Mucosa of stomach (tissue), 1 donor: ENCODE measurements around the gene ESRRA.
A peak's percentile ranks its signal among the peaks of the same experiment; 100 is the strongest.

ENCODE experiments used
- H3K27me3 ChIP-seq: one replicate; pipeline ENCODE4 v1.7.0; 2013; ENCODE audit warnings: mild to moderate bottlenecking, low read length; ENCODE audit not compliant: control insufficient read depth, insufficient read depth
- H3K36me3 ChIP-seq: one replicate; pipeline ENCODE4 v1.7.0; 2013; ENCODE audit warnings: low read length; ENCODE audit not compliant: control insufficient read depth, insufficient read depth
- H3K4me1 ChIP-seq: one replicate; pipeline ENCODE4 v1.7.0; 2013; ENCODE audit warnings: mild to moderate bottlenecking, low read length; ENCODE audit not compliant: control insufficient read depth, insufficient read depth
- H3K4me3 ChIP-seq: one replicate; pipeline ENCODE4 v1.7.0; 2013; ENCODE audit warnings: low read length
- H3K9ac ChIP-seq: one replicate; pipeline ENCODE4 v1.7.0; 2013; ENCODE audit warnings: mild to moderate bottlenecking, low read length, moderate library complexity
- H3K9me3 ChIP-seq: one replicate; pipeline ENCODE4 v1.7.0; 2013; ENCODE audit warnings: mild to moderate bottlenecking, low read length, moderate library complexity; ENCODE audit not compliant: control insufficient read depth
- donor health status: Pancreatic carcinoma.

ESRRA gene

DNA sequence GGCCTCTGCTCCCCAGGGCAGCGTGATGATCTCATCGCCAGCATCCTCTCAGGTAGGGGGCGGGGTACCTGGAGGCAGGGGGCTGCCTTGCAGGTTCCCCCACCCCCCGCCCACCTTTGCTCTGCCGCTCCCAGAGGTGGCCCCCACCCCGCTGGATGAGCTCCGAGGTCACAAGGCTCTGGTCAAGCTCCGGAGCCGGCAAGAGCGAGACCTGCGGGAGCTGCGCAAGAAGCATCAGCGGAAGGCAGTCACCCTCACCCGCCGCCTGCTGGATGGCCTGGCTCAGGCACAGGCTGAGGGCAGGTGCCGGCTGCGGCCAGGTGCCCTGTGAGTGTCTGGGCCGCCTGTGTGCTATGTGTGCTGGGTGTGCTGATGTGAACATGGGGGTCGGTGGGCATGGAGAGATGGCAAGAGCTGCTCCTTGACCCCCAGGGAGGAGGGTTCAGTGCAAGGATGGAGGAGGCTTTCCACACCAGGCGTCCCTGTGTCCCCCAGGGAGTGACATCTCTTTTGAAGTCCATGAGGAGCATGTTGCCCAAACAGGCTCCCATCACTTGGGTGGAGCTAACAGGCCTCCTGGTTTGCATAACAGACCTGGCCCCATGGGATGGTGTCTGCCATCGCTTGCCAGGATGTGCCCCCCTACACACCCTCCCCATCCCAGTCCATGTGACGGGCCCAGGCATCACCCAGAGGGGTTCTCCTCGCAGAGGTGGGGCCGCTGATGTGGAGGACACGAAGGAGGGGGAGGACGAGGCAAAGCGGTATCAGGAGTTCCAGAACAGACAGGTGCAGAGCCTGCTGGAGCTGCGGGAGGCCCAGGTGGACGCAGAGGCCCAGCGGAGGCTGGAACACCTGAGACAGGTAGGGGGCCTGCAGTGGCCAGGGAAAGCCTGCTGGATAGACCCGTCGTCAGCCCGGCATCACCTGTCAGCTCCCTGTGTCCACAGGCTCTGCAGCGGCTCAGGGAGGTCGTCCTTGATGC lies 39.9 kb upstream of the ESRRA start:
- H3K4me1 ChIP-seq: peaks cover 22% of the 10 kb centered on the region
- H3K36me3 ChIP-seq: peaks cover 12% of the 10 kb centered on the region
- H3K9me3 ChIP-seq: no peaks in the 10 kb centered on the region
- H3K27me3 ChIP-seq: no peaks in the 10 kb centered on the region
- H3K9ac ChIP-seq: no peak overlapping the region
- H3K4me3 ChIP-seq: no peak overlapping the region

DNA sequence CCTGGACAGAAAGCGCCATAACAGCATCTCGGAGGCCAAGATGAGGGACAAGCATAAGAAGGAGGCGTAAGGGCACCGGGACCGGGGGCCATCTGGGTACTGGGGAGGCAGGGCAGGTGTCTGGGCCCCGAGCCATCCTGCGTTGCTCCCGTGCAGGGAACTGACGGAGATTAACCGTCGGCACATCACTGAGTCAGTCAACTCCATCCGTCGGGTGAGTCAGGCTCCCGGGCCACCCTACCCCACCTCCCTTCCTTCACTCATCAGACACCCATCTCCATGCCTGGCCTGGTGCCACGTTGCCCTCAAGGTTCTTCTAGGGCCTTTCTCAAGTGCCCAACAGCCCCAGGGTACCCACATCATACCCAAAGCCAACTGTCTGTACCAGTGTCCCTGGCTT lies 39.0 kb upstream of the ESRRA start:
- H3K4me1 ChIP-seq: peaks cover 22% of the 10 kb centered on the region
- no peaks in the 10 kb centered on the region for H3K9me3 ChIP-seq
- no peaks in the 10 kb centered on the region for H3K27me3 ChIP-seq
- peaks cover 12% of the 10 kb centered on the region for H3K36me3 ChIP-seq
- no peak overlapping the region for H3K4me3 ChIP-seq
- no peak overlapping the region for H3K9ac ChIP-seq

DNA sequence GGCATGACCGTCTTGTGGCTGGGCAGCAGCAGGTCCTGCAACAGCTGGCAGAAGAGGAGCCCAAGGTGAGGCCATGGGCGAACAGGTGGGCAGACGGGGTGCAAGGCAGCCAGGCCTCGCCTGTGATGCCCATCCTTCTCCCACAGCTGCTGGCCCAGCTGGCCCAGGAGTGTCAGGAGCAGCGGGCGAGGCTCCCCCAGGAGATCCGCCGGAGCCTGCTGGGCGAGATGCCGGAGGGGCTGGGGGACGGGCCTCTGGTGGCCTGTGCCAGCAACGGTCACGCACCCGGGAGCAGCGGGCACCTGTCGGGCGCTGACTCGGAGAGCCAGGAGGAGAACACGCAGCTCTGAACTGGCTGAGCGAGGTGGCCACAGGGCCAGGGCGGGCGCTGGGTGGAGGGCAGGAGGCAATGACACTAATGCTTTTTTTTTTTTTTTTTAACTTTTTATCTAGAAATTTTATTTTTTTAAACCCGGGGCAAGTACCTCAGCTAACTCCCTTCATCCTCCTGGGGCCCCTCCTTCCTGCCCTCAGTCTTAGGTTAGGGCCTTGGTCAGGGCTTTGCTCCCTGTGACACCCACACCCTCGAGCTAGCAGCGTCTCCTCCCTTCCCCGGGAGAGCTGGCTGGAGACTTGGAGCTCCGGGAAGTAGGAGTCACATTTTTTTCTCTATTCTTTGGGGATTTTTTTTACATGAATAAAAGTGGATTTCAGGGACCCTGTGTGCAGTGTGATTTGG lies 37.9 kb upstream of the ESRRA start:
- peaks cover 32% of the 10 kb centered on the region for H3K4me1 ChIP-seq
- peak overlapping the region; percentile 83 for H3K9ac ChIP-seq
- no peaks in the 10 kb centered on the region for H3K27me3 ChIP-seq
- H3K9me3 ChIP-seq: no peaks in the 10 kb centered on the region
- peaks cover 12% of the 10 kb centered on the region for H3K36me3 ChIP-seq
- no peak overlapping the region for H3K4me3 ChIP-seq

DNA sequence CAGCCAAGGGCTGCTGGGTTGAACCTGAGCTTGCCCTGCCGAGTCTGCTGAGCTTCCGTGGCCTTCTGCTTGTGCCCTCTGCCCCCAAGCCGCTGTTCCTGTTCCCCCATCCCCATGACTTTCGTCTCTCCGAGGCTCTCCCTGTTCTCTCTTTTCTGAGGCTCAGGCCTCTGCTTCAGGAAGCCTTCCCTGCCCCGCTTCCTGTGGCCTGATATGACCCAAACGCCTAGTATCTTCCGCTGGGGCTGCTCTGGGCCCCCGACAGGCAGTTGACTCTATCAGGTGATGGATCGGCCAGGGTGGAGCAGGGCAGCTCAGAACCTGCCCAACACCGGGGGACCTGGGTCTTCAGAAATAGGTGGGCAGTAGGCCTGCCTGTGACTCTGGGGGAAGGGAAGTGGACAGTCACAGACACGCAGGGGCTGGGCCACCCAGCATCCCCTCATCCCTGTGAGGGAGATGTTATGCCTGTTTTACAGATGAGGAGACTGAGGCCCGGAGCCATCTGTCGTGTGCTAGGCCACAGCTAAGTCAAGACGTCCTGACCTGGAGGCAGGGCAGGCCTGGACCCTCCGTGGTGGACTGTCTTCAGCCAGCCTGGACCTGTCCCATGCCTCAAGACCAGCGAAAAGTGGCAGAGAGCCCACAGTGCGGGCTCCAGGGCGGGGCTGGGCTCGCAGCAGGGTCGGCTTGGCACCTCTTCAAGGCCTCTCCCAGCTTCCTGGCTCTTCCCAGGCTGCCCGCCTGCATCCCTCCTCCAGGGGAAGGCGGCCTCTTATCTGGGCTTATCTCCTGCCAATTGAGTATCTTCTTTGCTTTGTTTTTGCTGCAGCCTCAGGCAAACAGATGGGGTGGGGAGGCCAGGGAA lies 37.1 kb upstream of the ESRRA start:
- Histone ChIP-seq H3K36me3 (peaks cover 6% of the 10 kb centered on the region), H3K4me3 (no peak overlapping the region), H3K9me3 (no peaks in the 10 kb centered on the region), H3K9ac (peak overlapping the region; percentile 83), H3K4me1 (peaks cover 37% of the 10 kb centered on the region), H3K27me3 (no peaks in the 10 kb centered on the region)

DNA sequence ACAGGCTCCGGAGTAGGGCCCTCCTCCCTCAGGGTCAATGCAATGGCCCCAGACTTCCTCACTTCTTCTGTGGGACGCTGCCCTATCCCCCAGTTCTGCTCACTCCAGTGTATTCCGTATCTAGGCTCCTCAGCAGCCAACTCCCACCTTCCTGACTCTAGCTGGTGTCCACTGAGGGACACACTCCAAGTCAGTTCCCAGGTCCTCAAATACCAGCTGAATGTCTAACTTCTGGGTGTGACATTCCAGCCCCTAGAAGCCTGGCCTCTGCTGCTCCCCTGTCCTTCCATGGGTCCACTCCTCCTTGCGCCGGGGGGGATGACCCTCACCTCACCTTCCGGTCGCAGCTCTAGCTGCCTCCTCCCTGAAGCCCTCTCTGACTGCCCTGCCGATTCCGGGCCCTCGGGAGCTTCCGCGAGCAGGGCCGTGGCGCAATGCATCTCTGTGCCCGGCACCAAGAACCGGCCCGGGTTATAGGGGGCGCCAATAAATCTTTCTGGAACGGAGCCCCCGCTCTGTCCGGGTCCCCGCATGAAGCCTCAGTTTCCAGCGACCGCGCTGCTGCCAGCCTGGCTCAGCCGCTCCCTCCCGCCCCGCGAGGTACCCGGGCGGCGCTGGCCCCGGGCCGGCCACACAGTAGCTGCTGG lies 36.3 kb upstream of the ESRRA start:
- H3K9ac ChIP-seq: peak overlapping the region; percentile 83
- no peaks in the 10 kb centered on the region for H3K27me3 ChIP-seq
- peak overlapping the region; percentile 83 for H3K4me3 ChIP-seq
- H3K36me3 ChIP-seq: no peaks in the 10 kb centered on the region
- H3K9me3 ChIP-seq: no peaks in the 10 kb centered on the region
- H3K4me1 ChIP-seq: peaks cover 43% of the 10 kb centered on the region

DNA sequence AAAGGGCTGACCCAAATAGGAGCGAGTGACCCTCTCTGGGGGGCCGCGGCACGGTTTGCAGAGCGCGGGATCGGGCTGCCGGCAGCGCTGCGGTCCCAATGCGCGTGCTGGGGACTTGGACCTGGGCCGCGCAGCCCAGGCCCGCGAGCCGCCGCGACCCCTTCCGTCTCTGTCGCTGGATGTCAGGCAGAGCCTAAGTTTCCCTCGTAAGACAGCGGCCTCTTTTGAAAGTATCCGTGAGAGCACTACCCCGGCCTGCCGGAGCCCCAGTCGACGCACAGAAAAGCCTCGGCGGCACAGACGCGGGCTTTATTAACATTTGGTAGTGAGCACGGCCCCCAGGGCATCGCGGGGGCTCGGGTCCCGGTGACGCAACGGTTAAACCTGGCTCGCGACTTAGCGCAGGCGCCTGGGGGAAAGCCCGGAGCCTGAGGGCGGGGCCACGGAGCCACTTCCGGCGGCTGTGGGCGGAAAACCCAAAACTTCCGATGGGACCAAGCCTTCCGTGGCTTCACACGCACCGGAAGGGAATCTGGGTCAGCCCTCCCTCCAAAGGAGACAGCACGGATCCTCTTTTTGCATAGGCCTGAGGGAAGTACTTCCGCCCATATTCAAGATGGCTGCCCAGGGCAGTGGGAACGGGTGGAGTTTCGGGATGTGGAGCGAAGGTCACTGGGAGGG lies 35.6 kb upstream of the ESRRA start:
- Histone ChIP-seq H3K9me3 (no peaks in the 10 kb centered on the region), H3K4me1 (peaks cover 49% of the 10 kb centered on the region), H3K4me3 (peak overlapping the region; percentile 83), H3K9ac (peak overlapping the region; percentile 84), H3K36me3 (no peaks in the 10 kb centered on the region), H3K27me3 (no peaks in the 10 kb centered on the region)

DNA sequence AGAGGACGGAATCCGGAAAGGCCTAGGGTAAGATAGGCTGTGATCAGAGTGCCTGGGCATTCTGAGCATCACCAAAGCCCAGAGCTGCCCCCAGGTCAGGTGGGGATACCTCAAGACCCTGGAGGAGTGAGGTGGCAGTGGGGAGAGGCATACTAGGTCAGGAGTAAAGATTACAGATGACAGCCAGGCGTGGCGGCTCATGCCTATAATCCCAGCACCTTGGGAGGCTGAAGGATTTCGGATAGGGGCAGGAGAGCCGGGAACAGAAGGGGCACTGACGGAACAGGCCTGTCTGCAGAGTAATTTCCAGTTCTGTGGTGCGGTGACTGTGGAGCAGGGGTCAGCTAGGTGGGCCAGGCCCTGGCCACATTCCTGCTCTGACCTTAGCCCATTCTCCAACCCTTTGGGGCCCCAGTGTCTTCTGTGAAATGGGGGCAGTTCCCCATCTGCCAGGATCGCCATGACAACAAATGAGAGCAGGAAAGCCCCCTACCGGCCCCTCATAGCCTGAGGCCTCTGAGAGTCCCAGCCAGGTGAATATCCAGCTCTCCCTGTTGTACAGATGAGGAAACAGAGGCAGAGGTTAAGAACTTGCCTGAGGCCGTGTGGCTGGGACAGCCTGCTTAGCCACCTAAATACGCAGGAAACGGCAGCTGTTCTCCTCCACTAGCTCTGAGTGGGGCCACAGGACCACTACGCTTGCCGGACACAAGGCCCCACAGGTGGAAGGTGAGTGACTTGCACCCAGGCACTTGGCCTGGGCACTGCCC lies 30.1 kb upstream of the ESRRA start:
- no peaks in the 10 kb centered on the region for H3K27me3 ChIP-seq
- H3K9me3 ChIP-seq: no peaks in the 10 kb centered on the region
- H3K4me3 ChIP-seq: no peak overlapping the region
- H3K9ac ChIP-seq: no peak overlapping the region
- H3K36me3 ChIP-seq: peaks cover 7% of the 10 kb centered on the region
- peaks cover 53% of the 10 kb centered on the region for H3K4me1 ChIP-seq

DNA sequence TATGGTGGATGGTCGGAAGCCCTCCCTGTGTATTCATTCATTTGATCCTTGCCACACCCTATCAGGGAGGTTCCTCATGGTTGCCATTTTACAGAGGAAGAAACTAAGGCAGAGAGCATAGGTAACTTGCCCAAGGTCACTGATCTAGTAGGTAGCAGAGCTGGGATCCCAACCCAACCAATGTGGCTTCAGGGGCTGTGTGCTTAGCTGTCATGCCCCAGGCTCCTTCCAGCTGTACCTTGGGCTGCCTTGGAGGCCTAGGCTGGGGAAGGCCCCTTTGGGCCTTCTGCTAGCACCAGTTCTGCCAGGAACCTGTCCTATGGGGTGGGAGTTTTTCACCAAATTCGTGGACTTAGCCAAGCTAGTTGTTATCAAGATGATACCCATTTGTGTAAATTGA lies 29.5 kb upstream of the ESRRA start:
- peaks cover 53% of the 10 kb centered on the region for H3K4me1 ChIP-seq
- H3K9me3 ChIP-seq: no peaks in the 10 kb centered on the region
- no peak overlapping the region for H3K9ac ChIP-seq
- peaks cover 7% of the 10 kb centered on the region for H3K36me3 ChIP-seq
- no peaks in the 10 kb centered on the region for H3K27me3 ChIP-seq
- H3K4me3 ChIP-seq: no peak overlapping the region

DNA sequence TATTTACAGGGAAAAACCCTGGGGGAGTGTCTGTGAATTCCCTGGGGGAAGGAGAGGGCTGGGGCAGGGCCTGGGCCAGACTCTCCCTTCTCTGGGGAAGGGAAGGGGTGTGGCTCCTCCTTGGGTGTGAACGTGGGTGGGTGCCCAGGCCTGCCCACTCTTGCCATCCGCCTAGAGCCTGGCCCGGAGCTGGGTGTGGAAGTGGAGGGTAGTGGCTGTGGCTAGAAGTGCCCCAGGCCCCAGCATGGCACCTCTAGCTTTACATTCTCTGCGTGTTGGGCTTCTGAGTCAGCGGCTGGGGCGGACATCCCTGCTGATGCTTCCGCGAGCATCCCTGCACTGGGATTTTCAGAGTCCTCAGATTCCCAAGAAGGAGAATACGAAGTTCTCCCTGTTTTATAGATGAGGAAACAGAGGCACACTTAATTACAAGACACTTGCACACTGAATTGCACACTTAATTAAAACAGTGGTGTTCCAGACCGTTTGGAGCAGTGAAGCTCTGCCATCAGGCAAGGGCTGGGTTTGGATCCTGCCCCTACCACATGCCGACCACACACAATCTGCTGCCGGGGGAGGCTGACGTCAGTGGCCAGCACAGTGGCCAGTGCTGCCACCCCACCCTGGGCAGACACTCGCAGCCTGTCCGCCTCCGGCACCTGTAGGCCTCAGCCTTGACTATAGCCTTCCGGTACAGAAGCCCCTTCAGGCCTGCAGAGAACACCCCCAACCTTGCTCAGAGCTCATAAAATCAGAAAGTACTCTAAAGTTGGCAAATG lies 28.5 kb upstream of the ESRRA start:
- Histone ChIP-seq H3K9me3 (no peaks in the 10 kb centered on the region), H3K27me3 (no peaks in the 10 kb centered on the region), H3K4me1 (peaks cover 49% of the 10 kb centered on the region), H3K4me3 (no peak overlapping the region), H3K9ac (no peak overlapping the region), H3K36me3 (peaks cover 7% of the 10 kb centered on the region)

DNA sequence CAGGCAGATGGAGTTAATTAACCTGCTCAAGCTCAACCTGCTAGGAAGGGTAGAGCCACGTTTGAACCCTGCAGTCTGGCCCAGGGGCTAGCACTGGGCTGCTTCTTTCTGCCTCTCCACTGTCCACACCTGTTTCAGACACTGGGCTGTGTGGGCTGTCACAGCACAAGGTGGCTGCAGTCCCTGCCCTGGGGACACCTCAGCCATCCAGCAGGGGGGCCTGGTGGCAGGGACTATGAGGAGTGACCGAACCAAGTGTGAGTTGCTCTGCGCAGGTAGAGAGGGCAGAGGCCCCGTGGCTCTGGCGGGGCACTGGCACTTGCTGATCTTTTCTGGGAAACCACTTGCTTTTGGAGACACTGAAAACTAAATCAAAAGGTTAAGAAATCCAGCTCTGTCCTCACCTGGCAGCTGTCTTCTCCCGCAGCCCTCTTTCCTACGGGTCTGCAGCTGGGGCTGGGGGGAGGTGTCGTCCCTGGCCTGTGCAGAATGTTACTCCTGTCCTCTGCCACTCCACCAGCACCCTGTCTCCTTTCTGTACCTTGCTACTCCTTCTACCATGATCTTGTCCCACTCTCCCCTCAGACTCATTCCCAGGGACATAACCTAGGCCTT lies 26.6 kb upstream of the ESRRA start:
- H3K4me1 ChIP-seq: peaks cover 52% of the 10 kb centered on the region
- H3K4me3 ChIP-seq: no peak overlapping the region
- no peaks in the 10 kb centered on the region for H3K9me3 ChIP-seq
- H3K36me3 ChIP-seq: peaks cover 7% of the 10 kb centered on the region
- no peak overlapping the region for H3K9ac ChIP-seq
- H3K27me3 ChIP-seq: no peaks in the 10 kb centered on the region
